NCI-H2171 (cell line): Measurements from ENCODE around the gene KRT83.
"Not testable (repeated sequence)": the region's sequence is repeated elsewhere in the genome, so short reads cannot be mapped to it uniquely, and the experiment has no call there.

Experiments used
- DNase-seq: peaks from one replicate; lab custom pipeline; 2025; lab: John Stamatoyannopoulos, UW

Gene KRT83

DNA sequence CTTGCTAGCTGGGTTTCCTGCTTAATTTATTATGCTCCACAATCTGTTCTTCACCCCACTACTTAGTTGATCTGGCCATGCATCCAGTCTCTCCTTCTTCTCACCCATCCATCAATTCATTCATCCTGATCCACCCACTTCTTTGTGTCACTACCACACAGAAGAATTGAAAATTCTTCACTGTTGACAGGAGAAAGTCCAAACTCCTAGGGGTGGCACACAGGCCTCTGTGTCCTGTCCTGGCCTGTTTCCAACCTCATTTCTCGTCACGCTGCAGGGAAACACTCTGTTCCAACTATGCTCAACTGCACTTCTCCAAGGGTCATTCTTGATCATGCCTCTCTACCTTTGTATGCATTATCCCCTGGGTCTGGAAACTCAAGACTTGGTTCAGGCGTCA, 10.6 kb upstream of the KRT83 start:
- DNase-seq: no peak

DNA sequence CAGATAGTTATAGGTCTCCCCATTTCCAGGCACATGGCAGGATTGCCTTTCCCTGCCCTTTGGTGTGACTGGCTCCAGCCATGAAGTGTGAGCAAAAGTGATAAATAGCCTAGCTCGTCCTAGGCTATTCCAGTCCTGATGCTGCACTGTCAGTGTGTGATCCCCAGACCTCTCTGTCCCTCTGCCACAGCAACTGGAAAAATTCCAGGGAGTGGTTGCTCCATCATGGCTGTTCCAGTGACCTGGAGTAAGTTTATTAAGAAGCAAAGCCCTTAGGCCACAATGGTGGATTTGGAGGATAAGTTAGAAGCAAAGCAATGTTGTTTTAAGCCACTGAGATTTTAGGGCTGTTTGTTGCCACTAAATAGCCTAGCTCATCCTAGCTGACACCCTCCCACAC, 9.8 kb upstream of the KRT83 start:
- no peak for DNase-seq

DNA sequence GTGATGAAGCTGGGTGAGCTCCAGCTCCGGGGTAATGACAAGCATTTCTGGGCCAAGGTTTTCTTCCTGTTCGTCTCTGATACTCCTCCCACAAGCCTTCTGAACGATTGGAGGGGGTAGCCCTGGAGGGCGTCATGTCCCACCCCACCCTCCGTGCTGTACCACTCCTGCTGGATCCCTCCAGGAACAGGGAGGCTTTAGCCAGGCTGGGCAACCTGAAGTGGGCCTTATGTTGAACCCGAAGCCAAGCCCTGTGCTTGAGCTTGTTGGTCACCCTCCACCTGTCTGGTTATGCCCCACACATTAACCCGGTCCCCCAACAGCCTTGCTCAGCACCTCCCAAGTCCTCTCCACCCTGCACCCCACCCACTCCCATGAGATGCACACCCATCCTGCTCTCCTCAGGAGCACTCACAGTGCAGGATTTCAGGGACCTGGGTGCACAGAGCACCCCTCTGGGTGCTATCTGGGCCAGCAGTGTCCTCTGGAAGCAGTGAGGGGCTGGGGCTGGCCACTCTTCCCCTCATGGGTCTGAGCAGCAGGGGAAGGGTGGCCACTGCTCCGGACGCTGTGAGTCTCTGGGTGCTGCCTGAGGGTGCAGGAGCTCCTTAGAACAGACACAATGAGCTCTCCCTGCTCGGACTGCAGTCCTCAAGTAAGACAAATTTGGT, 6.8 kb upstream of the KRT83 start:
- DNase-seq: no peak

DNA sequence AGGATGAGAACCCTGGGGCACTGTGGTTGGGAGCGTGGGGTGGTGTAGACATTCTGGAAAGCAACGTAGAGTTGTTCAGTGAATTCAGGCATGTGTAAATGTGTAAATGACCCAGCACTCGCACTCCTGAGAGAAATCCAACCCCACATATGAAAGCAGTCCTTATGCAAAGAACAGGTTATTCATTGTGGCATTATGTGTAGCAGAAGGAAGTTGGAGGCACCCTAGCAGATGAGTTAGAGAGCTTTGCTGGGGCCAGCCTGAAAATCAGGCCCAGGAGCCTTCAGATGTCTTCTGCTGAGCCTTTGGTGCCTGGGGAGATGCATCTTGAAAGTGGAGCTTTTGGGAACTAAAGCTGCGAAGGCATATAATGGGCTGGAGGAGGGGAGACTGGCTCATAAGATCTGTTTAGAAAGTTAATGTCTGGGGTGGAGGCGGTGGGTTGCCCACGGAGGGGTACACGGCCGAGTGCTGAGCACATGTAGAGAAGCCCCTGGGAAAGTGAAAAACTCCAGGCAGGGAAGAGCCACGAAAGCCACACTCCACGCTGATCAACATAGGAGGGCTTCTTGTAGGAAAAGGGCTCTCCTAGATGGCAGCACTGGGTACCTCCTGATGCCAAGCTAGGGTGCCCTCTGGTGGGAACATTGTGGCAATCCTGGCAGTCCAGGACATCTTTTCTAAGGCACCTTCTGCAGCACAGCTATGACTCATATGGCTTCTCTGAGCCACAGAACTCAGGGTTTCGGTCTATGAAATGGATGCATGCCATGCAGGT, 6.0 kb upstream of the KRT83 start:
- peak; percentile 80 for DNase-seq

DNA sequence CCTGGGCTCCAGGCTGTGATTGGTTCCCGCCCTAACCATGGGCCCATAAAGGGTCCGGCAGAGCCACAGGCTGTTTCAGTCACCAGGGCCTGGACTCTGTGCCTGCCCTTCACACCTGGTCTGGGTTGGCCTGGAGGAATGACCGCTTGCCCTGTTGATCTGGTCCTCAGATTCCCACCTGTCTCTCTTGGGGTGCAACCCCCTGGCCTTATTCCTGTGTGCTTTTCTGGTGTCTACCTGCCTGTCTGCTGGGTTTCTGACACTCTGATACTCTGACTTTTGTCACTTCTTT, 2.9 kb upstream of the KRT83 start:
- DNase-seq: no peak

DNA sequence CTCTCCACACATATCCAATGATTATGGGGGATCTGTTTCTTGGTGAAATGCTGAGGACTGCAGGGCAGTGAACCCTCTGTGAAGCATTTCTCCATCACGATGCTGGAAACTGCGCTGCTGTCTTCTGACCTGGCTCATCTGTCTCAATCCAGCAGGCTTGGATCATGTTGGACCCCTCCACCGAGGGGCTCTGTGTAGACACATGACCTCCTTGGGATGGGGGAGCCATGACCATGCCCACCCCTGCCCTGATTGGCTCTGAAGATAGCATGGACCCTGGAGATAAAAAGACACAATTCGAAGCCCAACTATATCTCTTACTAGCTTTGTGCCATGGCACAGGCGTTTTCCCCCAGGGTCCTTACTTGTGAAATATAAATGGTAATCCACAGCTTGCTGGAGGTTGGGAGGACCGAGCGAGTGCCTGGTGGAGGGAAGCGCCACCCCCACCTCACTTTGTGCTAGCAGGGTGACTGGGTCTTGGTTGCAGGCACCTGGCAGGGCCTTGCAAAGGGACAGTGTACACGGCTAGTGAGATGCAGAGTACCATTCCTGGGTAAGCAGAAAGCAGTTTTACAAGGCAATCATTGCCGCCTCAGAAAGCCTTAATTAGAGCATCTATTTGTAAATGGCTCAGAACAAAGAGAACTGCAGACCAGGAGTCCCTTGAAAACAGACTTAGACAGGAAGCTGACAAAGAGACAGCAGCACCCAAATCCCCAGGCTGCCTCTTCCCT, 2.4 kb upstream of the KRT83 start:
- DNase-seq: no peak

DNA sequence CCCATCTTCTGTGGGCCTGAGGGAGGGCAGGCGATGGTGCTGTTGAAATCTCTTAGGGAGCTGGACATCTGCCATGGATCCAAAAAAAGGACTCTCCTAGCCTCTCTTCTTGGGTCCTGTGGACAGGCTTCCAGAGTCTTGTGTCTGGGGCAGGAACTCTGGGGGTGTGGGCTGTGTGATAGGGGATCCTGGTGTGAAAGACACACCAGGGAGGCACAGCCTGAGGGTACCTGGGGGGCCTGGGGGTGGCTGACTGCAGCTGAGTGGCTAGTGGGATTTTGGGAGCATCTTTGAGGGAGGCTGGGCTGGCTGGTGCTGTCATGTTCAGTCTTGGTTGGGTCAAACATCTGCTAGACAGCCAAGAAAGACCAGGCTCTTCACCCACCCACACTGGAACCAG, 1.8 kb upstream of the KRT83 start:
- DNase-seq: no peak

DNA sequence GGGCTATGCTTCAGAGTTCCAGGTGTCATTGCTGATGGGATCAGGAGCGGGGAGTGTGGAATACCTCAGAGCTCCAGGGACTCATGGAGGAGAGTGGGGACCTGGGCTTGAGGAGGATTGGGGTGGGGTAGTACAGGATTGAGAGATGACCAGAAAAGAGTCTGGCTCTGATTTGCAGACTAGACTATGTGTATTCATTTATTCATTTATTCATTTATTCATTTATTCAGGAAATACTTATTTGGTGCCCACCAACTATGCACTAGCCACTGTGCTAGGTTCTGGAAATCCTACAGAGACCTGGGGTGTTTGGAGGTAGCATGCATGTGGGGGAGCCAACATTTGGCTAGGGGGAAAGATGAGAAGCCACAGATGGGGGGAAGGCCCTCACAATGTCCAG, 871 bp upstream of the KRT83 start:
- no peak for DNase-seq

DNA sequence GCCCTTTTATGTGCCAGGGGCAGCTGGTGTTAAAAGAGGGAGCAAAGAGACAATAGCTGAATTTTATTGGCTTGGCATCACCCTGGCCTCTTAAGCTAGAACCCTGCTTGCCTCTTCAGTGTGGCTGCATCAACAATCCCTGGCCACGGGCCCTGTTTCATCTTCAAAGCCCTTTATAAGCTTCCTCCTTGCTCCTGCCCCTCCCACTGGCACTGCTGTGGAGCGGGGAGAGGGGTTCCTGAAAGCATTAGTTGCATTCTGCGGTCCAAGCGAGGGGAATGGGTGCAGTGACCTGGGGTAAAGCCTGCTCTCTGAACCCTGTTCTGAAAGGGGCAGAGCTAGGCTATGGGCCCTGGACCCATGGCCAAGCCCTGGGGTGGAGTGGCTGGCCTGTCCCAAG, 220 bp upstream of the KRT83 start:
- no peak for DNase-seq

DNA sequence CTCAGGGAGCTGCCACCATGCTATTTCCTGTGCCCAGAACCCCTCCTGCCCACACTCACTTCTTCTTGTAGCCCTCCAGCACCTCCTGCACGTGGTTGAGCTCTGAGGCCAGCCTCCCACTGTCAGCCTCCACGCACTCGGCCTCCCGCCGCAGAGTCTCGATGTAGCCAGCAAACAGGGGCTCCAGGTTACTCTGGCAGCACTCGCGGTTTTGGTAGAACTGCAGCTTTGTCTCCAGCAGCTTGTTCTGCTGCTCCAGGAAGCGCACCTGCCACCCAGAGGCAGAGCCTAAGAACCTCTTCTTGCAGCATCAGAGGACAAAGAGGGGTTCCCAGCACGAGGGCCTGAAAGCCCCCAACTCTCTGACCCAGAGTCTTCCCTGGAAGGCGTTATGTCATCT, 2.1 kb downstream of the KRT83 start:
- DNase-seq: no peak

DNA sequence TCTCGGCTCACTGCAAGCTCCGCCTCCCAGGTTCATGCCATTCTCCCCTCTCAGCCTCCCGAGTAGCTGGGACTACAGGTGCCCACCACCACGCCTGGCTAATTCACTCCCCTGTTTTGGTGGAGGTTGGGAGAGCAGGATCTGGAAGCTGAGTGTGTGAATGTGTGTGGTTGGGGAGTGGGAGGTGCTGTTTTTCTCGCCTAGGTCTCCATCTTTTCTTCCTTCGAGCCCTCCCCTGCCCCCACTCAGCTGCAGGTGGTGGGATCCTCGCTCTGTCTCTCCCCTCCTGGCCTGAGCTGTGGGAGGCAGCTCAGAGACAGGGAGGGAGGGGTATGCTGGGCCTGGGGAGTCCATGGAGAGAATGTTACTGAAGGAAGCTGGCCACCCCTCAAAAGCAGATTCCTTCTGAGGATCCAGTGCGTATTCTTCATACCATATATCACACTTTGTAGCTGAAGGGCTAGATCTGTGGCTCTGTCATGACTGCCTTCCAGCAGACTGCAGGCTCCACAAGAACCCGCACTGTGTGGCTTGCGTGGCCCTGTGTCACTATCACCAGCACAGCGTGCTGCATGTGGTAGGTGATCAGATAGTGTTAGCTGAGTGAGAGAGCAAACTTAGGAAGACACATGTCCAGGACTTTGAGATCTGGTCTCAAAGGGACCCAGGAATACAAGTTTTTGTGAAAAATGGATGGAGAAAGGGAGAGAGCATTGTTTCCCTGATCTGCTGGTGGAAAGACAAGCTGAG, 2.8 kb downstream of the KRT83 start:
- no peak for DNase-seq

DNA sequence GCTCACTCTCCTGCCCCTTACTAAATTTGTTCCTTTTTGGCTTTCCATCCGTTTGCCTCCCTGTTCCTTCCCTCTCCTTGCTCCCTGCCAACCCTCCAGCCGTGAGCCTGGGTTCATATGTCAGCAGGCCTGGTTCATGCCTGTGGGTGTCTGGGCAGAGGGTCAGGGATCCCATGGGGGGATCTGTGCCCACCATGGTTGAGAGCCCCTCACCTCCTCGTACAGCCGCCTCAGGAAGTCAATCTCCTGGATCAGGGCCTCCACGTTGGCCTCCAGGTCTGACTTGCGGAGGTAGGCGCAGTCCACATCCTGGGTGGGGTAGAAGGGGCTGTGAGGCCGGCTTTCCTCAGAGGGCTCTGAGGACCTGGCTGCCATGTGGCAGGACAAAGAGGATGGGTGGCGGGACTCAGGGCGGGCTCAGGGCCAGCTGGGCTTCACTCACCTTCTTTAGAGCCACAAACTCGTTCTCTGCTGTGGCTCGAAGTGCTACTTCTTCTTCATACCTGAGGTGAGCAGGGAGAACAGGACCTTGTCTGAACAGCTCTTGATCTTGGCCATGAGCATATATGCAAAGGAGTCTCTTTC, 3.6 kb downstream of the KRT83 start:
- no peak for DNase-seq

DNA sequence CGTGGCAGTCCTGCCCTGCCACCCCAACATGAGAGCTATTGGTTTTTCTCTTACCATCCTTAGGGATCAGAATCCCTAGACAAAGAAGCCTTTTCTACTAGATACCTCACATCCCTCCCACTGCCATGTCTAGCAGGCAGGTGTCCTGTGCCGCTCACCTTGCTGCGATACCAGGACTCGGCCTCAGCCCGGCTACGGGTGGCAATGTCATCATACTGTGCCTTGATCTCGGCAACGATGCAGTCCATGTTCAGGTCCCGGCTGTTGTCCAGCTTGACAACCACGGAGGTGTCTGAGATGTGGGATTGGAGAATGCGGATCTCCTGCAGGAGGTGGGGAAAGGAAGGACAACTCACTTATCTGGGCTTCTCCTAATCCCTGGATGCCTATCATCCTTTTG, 4.5 kb downstream of the KRT83 start:
- DNase-seq: no peak

DNA sequence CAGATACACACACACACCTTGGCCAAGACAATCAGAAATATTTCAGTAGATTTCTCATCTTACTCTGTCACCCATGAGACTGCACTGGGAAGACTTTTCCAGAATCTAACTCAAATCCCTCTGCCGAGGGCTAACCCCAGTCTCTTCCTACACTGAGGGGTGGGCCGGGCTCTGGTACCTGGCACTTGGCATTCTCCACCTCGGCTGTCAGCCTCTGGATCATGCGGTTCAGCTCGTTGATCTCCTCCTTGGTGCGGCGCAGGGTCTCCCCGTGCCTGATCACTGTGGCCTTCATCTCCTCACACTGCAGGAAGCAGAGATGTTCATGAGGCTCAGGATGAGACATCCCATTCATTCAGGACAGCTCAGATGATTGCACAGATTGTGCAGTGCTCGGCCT, 4.9 kb downstream of the KRT83 start:
- DNase-seq: no peak

DNA sequence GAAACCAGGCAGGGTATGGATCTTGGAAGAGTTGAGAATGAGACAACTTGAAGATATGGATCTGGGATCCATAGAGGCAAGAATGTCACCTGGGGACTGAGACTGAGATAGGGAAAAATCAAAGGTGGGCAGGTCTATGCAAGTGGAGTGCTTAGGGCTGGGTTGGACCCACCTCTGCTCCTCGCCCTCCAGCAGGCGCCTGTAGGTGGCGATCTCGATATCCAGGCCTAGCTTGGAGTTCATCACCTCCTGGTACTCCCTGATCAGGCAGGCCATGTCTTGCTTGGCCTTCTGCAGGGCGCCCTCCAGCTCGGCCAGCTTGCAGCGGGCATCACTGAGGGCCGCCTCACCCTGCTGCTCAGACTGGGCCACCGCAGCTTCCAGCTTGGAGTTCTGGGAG, 5.5 kb downstream of the KRT83 start:
- not testable (repeated sequence) for DNase-seq

DNA sequence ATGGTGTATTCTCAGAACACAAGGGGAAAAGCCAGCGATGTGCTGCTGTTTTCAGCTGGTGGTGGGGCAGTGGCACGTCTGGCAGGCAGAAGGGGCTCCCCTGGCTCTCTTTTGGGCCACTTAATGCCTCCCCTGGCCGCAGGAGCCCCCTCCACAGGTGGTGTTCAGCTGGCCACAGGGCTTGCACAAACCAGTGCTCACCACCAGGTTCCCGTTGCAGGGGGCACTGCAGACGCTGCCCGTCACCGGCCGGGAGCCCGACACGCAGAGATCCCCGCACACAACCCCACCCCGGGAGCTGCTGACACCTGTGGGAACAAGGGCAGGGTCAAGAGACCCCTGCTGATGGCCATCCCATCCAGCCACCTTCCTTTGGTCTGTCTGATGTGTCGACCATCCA, 6.7 kb downstream of the KRT83 start:
- no peak for DNase-seq

DNA sequence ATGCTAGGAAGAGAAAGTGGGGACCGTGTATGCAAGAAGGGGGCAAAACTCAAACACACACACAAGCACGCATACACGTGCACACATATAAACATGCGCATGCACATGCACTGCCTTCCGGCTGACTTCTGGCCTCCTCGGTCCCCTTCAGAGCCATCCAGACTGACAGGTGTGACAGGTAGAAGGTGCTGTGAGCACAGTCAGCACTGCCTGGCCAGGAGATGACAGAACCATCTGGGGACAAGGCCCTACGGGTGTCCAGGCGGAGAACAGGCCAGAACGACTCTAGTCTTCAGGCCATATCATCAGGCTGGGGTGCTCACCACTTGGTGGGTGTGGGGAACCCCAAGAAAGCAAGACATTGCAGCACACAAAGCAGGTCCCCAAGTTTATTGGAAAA, 7.3 kb downstream of the KRT83 start:
- DNase-seq: no peak

DNA sequence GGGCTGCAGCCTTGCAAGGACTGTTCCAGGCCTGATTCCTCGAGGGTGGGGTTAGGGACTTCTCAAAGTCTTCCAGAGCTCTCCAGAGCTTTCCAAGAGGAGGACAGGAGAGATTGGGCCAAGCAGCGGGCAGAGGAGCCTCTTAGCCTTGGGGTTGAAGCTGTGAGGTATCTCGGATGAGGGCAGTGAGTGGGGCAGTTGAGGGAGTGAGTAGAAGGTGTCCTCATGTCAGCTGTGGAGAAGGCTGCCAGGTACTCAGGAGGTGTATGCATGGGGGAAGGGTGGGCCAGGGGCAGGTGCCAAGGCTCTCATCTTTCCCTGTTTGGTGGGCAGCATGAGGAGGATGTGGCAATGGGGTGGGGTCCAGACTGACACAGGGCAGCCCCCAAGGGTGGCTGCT, 7.7 kb downstream of the KRT83 start:
- no peak for DNase-seq

DNA sequence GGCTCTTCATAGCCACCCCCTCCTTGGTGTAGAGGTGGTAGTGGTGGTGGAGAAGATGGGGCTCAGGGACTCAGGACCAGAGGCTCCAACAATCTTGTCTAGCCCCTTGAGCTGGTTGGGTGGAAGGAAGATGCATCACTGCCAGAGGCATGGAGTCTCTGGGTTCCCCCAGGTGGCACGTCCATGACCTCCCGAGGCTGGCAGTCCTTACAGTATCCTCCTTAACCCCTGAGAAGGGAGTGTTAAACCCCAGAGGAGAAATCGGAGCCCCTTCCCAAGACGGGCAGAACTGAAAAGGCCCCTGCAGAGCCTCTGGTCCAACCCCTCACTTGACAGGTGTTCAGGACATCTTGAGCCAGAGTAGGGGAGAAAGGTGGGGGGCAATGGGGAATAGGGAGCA, 9.1 kb downstream of the KRT83 start:
- no peak for DNase-seq

DNA sequence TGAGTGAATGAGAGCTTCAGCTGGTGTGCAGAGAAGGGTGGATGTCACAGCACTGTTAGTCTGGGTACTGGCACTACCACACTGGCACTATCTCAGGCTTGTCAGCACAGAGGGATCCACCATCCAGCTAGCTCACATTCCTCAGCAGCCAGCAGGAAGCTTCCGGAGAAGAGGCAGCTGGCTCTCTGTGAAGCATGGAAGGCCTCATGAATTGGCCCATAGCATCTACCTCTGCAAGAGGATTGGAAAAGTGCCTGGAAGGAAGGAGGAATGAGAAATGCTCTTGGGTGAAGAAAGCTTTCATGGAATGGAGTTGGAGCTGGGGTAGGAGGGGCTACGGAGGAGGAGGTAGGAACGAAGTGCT, 9.9 kb downstream of the KRT83 start:
- no peak for DNase-seq

DNA sequence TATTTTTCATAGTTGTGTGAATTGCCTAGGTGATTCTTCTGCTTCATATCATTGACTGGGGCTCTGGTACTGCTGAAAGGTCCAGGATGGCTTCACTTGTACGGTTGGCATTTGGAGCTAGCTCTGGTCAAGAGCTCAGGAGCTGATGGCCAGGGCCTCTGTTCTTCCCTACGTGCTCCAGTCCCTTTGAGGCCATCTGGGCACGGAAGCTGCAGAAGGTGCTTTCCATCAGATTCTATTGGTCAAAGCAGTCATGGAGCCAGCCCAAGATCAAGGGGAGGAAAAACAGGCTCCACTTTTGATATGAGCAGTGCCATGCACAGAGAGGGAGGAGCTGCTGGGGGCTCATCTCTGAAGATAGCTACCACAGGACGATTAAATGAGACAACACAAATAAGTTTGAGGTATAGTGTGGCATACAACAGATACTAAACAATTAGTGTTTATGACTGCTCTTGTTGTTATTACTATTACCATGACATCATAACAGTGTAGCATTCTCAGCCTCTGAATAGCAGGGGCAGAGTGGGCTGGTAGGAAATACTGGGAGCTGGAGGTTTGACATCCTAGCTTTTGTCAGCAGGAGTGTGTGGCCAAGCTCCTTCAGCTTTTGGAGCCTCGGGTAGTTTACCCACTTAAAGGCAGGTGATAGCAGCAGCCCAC, 10.4 kb downstream of the KRT83 start:
- DNase-seq: no peak
